ENCODE measurements around the gene ADGRB2.

ADGRB2 gene, protein sequence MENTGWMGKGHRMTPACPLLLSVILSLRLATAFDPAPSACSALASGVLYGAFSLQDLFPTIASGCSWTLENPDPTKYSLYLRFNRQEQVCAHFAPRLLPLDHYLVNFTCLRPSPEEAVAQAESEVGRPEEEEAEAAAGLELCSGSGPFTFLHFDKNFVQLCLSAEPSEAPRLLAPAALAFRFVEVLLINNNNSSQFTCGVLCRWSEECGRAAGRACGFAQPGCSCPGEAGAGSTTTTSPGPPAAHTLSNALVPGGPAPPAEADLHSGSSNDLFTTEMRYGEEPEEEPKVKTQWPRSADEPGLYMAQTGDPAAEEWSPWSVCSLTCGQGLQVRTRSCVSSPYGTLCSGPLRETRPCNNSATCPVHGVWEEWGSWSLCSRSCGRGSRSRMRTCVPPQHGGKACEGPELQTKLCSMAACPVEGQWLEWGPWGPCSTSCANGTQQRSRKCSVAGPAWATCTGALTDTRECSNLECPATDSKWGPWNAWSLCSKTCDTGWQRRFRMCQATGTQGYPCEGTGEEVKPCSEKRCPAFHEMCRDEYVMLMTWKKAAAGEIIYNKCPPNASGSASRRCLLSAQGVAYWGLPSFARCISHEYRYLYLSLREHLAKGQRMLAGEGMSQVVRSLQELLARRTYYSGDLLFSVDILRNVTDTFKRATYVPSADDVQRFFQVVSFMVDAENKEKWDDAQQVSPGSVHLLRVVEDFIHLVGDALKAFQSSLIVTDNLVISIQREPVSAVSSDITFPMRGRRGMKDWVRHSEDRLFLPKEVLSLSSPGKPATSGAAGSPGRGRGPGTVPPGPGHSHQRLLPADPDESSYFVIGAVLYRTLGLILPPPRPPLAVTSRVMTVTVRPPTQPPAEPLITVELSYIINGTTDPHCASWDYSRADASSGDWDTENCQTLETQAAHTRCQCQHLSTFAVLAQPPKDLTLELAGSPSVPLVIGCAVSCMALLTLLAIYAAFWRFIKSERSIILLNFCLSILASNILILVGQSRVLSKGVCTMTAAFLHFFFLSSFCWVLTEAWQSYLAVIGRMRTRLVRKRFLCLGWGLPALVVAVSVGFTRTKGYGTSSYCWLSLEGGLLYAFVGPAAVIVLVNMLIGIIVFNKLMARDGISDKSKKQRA (N-terminal part only)

DNA sequence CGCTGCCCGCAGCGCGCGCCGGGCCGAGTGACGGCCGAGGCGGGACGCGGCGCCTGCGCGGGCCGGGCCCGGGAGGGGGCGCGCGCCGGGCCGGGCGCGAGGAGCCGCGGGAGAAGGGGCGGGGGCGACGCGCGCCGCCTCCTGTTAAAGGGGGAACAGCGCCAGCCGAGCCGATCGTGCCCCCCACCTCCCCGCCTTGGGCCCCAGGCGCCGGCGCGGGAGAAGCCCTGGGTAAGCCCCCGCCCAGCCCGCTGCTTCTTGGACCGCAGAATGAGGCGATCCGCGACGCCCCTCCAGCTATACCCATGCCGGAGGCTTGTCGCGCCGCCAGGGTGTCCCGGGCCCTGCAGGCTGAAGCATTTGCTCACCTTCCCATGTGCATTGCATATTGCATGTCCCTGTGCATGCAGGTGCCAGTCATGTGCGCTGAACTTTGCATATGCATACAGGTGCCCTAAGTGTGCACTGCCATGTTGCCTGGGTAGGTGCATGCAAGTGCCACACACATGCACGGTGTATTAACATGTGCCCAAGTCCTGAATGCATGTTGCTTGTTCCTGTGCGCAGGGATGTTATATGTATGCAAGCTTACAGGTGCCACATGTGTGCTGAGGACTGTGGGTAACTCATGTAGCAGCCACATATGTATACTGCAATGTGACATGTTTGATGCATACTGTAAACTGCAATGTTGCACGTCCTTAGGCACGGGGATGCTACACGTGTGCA, at the start of gene ADGRB2:
Gene ADGRB2, minus strand, starts transcription at position 29 of the 729 bp plus-strand sequence. CDS start 7,119 bp downstream, outside the sequence.
- DNase-seq (ENCODE audit: low read depth), result no peak

DNA sequence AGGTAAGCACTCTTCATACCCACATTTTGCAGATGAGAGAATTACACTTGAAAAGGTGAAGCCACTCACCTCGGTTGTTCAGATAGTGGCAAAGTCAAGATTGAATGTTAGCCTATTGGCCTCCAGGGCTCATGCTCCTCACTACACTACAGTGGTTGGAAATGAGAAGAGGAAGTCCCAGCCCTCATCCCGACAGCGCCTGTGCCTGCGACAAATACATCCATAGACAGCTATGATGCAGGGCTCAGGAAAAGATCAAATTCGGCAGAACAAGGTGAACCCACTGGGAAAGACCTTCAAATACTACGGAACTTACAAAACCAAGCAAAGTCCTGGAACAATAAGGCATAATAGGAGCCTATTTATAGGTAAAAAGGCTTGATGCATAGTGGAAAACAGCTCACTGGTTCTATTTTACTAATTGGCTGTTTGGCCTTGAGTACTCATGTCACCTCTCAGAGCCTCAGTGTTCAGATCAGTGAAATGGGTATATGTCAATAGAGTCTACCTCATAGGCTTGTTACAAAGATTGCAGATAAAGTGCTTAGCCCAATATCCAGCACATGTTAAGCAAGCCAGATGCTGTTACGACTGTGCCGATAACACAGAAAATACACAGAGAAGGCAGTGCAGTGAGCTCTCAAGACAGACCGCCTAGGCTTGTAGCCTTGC, 48.2 kb upstream of the ADGRB2 start:
- DNase-seq (ENCODE audit: low read depth), result no peak

DNA sequence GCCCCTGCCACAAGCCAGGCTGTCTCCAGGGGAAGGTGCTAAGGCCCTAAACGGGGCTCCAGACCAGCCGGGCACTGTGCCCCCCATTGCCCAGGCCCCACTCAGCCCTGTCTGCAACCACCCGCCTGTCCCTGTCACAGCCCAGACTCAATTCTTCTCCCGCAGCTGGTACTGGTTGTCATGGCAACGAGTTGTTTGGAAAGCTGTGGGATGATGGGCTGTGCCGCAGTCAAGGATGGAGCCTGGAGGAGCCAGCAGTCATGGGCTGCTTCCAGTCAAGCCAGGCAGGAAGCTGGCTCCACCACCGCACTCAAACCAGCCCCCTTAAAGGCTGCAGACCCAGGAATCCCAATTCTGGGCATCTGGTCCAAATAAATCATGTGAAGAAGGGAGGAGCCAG, 47.5 kb upstream of the ADGRB2 start:
- DNase-seq (ENCODE audit: low read depth), result no peak

DNA sequence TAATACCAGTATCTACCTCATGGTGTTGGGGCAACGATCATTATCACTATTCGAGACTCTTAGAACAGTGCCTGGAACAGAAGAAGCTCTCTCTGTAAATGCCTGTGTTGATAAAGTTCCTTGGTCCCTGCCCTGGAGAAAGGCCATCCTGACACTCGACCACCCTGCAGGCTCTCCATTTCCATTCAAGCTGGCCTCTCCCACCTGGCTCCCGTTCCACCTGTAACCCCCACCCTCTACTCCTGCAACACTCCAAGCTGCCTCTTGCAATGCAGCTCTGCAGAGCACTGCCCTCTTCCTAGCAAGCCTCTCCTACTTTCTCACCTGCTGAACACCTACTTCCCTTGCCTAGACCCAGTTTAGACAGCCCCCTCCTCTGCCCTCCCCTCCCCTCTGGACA, 45.6 kb upstream of the ADGRB2 start:
- DNase-seq (ENCODE audit: low read depth), result no peak

DNA sequence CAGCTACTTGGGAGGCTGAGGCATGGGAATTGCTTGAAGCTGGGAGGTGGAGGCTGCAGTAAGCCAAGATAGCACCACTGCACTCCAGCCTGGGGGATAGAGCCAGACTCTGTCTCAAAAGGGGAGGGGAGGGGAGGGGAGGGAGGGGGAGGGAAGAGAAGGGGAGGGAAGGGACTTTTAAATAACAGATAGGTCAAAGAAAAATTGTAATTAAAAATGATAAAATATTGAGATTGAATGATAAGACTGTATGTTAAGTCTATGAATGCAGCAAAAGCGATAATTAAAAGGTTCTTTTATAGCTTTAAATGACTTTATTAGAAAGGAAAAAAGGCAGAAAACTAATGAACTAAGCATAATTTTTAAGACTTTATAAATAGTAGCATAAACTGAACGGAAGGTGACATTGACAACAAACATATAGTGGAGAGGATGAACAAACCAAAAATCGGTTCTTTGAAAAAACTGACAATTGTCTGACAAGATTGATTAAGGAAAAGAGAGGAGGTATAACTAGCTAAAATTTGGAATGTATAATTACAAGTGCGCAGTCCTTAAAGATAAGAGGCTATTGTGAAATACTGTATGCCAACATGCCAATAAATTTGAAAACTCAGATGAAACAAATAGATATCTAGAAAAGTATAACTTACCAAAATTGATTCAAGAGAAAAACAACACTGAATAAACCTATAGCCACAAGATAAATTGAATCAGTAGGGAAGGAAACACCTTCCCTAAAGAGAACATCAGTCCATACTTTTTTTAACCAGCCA, 43.3 kb upstream of the ADGRB2 start:
- no peak for DNase-seq (ENCODE audit: low read depth)

DNA sequence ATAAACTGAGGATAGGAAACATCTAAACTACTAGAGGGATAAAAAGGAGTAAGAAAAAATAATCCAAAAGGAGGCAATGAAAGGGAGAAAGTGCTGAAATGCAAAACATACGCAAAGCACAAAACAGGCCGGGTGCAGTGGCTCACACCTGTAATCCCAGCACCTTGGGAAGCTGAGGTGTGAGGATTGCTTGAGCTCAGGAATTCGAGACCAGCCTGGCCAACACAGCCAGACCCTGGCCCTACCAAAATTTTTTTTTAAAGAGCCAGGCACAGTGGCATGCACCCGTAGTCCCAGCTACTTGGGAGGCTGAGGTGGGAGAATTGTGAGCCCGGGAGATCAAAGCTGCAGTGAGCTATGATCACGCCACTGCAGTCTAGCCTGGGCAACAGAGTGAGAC, 41.2 kb upstream of the ADGRB2 start:
- no peak for DNase-seq (ENCODE audit: low read depth)

DNA sequence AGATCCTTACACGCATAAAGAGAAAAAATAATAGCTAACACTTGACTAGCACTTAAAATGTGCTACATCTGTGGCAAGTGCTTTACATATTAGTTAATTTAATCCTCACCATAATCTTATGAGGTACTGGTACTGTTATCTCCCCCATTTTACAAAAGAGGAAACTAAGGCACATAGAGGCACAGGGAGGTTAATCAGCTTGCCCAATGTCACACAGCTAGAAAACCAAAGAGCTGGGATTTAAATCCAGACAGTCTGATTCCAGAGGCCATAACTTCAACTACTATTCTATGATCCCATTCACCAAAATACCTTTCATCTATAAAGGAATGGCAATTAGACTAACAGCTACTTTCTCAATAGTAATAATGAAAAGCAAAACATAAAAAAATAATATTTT, 40.0 kb upstream of the ADGRB2 start:
- no peak for DNase-seq (ENCODE audit: low read depth)

DNA sequence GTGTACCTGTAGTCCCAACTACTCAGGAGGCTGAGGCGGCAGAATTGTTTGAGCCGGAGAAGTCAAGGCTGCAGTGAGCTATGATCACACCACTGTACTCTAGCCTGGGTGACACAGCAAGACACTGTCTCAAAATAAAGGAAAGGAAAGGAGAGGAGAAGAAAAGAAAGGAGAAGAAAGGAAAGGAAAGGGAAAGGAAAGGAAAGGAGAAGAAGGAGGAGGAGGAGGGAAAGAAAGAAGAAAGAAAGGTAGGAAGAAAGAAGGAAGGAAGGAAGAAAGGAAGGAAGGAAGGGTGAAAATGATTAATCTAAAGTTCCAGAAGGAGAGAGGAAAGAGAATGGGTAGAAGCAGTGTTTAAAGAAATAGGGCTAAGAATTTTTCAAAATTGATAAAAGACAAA, 39.5 kb upstream of the ADGRB2 start:
- no peak for DNase-seq (ENCODE audit: low read depth)

DNA sequence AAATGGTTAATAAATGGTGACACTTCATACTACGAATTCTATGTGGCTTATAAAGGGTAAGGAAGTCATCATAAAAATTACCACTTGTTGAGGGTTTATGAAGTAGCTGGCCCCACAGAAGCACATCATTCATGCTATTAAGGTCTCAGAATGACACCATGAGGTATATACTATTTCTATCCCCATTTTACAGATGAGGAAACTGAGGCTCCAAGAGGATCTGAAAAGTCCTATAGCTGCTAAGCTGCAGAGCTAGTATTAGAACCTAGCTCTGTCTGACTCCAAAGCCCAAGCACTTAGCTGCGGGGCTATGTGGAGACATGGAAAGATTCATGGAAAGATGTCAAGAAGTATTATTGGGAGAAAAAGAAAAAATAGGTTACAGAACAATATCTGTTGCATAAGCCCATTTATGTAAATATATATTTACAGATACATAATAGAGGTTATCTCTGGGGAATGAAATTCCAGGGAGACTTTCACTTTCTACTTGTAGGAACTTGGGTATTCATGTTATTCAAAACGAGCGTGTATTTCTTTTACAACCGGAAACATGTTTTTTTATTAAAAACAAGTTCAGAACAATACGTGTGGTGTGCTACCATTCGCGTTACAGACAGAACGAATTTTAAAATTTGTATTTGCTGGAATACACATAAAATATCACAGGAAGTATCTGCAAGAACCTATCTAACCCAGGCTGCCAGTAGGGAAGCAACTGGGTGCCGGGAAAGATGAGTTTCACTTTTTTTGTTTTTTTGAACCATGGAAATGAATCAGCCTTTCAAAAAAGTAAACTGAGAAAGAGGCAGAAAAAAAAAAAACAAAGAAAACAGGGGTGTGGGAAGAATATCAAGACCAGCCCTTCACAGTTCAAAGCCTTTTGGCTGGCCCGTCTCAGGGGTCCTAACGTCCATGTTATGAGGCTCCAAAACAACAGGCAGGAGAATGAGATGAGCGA, 38.3 kb upstream of the ADGRB2 start:
- DNase-seq (ENCODE audit: low read depth), result no peak

DNA sequence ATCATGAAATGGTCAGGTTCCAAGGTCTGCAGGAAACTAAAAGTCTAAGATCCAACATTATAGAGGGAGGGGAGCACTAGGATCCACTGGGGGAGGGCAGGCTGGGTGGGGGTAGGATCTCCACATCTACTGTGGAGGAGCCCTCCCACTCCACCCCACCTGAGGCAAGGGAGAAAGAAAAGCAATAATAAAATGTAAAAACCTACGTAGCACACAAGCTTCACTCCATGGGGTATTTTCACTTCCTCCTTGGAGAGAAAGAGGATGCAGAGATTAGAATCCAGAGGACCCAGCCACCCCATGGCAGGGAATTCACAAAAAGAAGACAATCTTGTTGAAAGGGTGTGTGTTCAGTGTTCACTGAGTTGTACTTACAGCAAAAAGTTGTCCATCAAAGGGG, 37.3 kb upstream of the ADGRB2 start:
- DNase-seq (ENCODE audit: low read depth), result no peak

DNA sequence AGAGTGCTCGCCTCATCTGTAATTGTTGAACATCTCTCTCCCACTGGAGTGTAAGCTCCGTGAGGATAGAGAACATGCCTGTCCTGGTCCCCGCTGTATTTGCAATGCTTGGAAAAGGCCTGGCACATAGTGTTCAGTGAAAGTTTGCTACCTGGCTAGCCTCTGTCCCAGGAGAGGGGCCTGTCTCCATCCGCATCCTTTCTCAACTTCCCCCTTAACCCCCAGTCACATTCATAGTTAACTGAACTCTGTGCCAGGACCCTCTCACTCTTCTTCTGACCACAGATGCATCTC, 36.5 kb upstream of the ADGRB2 start:
- no peak for DNase-seq (ENCODE audit: low read depth)

DNA sequence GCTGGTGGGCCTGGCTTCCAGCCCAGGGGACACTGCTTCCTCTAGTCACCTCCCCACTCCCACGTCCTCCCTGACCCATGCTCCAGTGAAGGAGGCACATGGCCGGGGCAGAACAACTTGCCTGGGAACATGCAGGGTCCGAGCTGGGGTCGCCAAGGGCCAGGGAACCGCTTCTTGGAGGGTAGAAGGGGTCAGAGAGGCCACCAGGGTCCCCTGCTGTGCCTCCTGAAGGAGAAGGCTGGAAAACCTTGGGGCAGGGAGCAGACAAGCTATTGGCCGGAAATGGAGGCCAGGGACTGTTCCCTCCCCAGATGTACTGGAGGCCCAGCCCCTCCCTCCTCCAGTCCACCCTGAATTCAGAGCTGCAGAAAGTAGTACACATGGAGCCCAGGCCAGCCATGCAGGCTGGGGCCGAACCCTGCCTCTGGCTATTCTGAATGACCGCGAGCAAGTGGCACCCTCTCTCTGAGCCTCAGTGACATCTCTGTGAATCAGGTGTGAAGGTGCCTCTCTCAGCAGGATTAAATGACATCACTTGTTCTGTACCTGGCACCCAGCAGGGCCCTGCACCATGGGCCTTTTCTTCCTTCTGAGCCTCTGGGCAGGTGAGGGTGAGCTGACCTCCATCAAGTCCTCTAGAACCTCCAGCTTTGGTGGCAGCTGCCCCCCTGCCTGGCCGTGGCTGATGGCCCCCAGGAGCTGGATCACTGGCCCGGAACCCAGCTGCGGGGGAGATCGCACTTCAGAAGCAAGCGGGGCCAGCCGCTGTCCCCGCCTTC, 35.9 kb upstream of the ADGRB2 start:
- DNase-seq (ENCODE audit: low read depth), result no peak

DNA sequence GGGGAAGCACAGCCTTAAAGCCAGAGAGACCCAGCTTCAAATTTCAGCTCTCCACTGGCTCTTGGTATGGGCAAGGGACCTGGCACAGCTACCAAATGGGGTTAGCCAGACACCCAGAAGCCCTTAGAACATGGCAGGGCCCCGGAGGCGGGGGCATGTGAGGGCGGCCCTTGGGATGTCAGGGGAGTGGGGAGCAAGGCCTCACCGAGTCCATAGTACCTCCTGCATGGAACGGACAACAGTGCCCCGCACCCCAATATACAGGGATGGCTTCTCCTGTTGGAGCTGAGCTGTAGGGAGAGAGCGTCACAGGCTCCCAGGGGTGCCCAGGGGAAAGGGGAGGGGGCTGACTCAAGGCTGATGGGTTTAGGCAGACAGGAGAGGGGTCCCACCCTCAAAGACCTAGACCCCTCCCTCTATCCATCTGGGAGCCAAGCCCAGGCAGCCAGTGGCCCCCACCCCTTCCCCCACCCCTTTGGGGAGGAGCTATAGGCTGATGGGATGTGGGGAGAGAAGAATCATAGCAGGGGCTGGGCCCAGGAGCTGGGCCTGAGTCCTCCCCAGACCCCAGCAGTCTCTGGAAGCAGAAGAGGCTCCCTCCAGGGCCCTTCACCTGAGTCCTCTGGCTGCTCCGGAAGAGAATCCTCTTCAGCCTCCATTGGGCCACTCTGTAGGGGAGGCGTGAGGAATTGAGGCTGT, 35.2 kb upstream of the ADGRB2 start:
- no peak for DNase-seq (ENCODE audit: low read depth)

DNA sequence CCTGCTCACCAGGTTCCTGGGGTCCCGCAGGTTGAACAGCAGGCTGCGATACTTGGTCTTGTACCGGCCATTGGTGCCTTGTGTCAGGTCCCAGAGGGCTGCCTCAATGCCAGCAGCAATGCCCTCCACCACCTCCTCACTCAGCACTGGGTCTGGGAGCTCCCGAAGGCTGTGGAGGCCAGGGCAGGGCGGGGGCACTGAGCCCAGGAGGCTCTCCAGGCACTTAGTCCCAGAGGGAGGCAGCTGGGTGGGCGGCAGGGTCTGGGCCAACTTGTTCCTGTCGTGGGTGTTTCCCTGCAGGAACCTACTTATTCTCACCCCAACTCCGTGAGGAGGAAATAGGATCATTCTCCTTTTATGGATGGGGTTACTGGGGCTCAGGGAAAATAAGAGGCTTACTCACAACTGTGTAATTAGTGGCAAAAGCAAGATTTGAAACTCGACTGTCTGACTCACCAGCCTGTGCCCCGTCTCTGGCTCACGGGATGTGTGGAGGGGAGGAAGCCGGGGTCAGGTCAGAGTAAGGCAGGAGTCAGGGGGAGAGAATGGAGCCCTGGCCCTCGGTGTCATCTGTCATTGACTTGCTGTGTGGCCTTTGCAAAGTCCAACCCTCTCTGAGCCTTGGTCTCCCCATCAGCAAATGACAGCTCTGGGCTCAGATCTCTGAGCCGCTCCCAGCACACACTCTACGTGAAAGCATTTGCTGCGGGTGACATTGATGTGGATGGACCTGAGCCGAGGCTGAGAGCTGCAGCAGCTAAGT, 34.5 kb upstream of the ADGRB2 start:
- DNase-seq (ENCODE audit: low read depth), result no peak

DNA sequence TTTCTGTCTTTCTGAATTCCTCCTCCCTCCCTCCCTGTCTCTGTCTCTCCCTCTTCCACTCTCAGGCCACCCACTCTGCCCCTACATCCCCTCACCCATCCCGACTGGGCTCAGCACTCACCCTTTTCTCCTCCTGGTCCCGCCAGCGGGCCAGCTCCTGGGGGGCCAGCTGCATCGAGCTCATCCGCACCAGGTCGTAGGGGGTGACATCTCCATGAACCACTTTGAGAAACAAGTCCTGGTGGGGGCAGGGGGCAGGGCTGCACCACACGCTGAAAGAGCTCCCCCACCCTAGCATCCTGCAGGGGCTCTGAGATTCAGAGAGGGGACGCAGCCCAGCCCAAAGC, 33.9 kb upstream of the ADGRB2 start:
- DNase-seq (ENCODE audit: low read depth), result no peak

DNA sequence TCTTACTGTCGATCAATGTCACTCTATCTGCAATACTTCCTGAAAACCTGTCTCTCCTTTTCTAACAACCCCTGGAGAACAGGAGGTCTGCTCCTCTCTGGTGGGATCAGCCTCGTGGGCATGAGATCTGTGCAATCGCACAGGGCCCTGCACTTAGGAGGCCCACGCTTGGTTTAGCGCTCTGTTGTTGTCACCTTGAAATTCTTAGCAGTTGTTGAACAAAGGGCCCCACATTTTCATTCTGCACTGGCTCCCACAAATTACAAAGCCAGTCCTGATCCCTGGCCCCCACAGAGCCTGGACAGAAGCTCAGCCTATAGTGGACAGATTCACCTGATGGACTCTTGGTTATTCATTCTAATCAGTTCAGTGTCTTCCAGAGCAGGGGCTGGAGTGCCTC, 33.1 kb upstream of the ADGRB2 start:
- no peak for DNase-seq (ENCODE audit: low read depth)

DNA sequence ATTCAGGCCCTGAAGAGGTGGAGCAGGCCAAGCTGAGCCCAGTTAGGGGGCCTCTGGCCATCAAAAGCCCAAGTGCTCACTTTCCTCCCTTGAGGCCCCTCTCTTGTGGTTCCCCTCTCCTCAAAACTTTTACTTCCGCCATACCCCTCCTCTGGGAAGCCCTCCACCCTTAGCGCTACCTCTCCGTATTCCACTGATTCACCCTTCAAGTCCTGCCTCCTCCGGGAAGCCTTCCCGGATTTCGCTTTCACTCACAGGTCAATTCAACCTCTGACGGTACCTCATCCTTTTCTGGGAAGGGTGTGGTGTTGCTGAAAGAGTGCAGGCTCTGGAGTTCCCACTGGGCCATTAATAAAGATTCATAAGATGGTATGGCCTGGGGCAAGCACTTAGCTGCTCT, 32.6 kb upstream of the ADGRB2 start:
- DNase-seq (ENCODE audit: low read depth), result no peak
